Measurements from ENCODE around the gene CMKLR1. TPM values are rescaled to one million over a fixed set of nuclear protein-coding genes. Genes with fewer than 3 reads are reported as not detected.

Gene CMKLR1
- total RNA-seq, 1 donor from 2014 or later = 0.57 TPM

DNA sequence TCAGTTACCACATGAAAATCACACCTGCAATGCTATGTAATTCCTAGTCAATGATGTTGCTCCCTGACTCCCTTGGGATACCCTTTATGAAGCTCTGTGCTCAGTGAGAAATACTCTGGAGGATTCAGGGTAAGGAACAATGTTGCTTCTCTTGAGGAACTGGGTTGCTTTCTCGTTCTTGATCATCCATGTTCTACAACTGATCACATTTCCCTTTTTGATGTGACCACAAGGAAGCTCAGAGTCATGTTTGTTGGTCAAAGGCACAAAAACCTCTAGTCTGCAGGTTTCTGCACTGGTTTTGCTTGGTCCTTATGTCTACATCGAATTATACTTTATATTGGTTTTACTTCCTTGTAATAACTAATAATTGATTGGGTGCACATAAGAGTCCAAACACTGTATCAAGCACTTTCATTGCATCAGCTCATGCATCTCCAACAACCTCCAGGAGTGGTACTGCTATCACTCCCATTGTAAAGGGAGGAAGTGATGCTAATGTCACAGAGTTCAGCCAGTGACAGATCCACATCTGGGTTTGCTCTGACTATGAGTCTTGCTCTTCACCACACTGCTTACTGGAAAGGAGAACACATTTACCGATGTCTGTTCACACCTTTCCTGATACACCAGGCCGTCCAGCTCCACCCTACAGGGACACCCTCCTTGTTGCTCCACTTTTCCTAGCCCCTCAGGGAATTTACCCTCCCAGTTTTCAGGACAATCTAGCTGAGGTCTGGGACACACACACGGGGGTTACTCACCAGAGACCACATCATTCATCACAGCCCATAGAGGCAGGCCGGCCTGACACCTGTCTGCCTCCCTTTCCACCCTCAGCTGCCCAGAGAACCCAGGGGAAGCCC is 41.0 kb downstream of the CMKLR1 start:
- no peak overlapping the region for H2AFZ ChIP-seq (ENCODE audit: low read depth, low read length)
- H3K27me3 ChIP-seq (ENCODE audit: insufficient read depth, low read length) = no peaks in the 10 kb centered on the region
- H4K20me1 ChIP-seq (ENCODE audit: insufficient read depth, low read length) = no peaks in the 10 kb centered on the region
- no peaks in the 10 kb centered on the region for H3K79me2 ChIP-seq (ENCODE audit: insufficient read depth, low read length)
- H3K9ac ChIP-seq (ENCODE audit: low read length) = no peak overlapping the region
- H3K36me3 Mint-ChIP-seq (ENCODE audit: low read depth, unreplicated experiment) = peaks cover 3% of the 10 kb centered on the region
- H3K27ac ChIP-seq (ENCODE audit: low read depth, low read length) = no peak overlapping the region
- no peaks in the 10 kb centered on the region for H3K36me3 ChIP-seq (ENCODE audit: insufficient read depth, low read length)
- H3K27me3 Mint-ChIP-seq (ENCODE audit: low read depth, unreplicated experiment) = peaks cover 44% of the 10 kb centered on the region
- no peak overlapping the region for H3K4me3 Mint-ChIP-seq (ENCODE audit: unreplicated experiment)
- no peaks in the 10 kb centered on the region for H3K9me3 ChIP-seq (ENCODE audit: insufficient read depth, low read depth, low read length)
- no peak overlapping the region for H3K4me3 ChIP-seq (ENCODE audit: insufficient read depth, low read depth, low read length)
- DNase-seq (ENCODE audit: low read depth) = no peak
- peaks cover 7% of the 10 kb centered on the region for H3K4me1 ChIP-seq (ENCODE audit: insufficient read depth, low read length)
- TF ChIP-seq, protein P1, sequence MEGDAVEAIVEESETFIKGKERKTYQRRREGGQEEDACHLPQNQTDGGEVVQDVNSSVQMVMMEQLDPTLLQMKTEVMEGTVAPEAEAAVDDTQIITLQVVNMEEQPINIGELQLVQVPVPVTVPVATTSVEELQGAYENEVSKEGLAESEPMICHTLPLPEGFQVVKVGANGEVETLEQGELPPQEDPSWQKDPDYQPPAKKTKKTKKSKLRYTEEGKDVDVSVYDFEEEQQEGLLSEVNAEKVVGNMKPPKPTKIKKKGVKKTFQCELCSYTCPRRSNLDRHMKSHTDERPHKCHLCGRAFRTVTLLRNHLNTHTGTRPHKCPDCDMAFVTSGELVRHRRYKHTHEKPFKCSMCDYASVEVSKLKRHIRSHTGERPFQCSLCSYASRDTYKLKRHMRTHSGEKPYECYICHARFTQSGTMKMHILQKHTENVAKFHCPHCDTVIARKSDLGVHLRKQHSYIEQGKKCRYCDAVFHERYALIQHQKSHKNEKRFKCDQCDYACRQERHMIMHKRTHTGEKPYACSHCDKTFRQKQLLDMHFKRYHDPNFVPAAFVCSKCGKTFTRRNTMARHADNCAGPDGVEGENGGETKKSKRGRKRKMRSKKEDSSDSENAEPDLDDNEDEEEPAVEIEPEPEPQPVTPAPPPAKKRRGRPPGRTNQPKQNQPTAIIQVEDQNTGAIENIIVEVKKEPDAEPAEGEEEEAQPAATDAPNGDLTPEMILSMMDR (IDR thresholded peaks at IDR 0.05; ENCODE audit: insufficient read depth, low read depth, low read length) = no peak
- no peak for TF ChIP-seq EZH2 (IDR thresholded peaks at IDR 0.05; ENCODE audit: insufficient read depth, low read length)
- H3K27ac Mint-ChIP-seq (ENCODE audit: unreplicated experiment) = no peak overlapping the region
- peaks cover 5% of the 10 kb centered on the region for H3K9me3 Mint-ChIP-seq (ENCODE audit: unreplicated experiment)
- H3K4me1 Mint-ChIP-seq (ENCODE audit: low read depth, unreplicated experiment) = peaks cover 7% of the 10 kb centered on the region
- H3K4me2 ChIP-seq (ENCODE audit: low read length) = no peak overlapping the region
- no peak for FAIRE-seq

DNA sequence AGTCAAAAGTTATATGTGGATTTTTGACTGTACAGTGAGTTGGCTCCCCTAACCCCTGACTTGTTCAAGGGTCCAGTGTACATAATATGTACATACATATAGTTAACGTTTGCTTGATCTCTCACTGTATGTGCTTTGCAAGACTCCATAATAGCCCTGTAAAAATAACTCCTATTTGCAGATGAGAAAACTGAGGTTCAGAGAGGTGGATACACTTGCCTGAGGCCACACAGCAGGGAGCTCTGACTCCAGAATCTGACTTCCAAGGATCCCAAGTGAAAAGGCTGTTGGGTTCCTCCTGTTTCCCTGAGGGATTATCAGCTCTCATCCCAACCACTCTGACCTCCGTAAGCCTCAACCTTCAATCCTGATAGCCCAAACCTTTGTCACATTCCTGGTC is 41.7 kb downstream of the CMKLR1 start:
- H2AFZ ChIP-seq (ENCODE audit: low read depth, low read length) = no peak overlapping the region
- Mint-ChIP-seq H3K27ac (ENCODE audit: unreplicated experiment) (no peak overlapping the region), H3K4me1 (ENCODE audit: low read depth, unreplicated experiment) (peaks cover 5% of the 10 kb centered on the region), H3K4me3 (ENCODE audit: unreplicated experiment) (no peak overlapping the region), H3K27me3 (ENCODE audit: low read depth, unreplicated experiment) (peaks cover 46% of the 10 kb centered on the region), H3K36me3 (ENCODE audit: low read depth, unreplicated experiment) (peaks cover 4% of the 10 kb centered on the region), H3K9me3 (ENCODE audit: unreplicated experiment) (peaks cover 8% of the 10 kb centered on the region)
- no peak for FAIRE-seq
- TF ChIP-seq, protein P1 (IDR thresholded peaks at IDR 0.05; ENCODE audit: insufficient read depth, low read depth, low read length) = no peak
- H3K79me2 ChIP-seq (ENCODE audit: insufficient read depth, low read length) = no peaks in the 10 kb centered on the region
- no peak overlapping the region for H3K9ac ChIP-seq (ENCODE audit: low read length)
- H3K4me2 ChIP-seq (ENCODE audit: low read length) = no peak overlapping the region
- H3K9me3 ChIP-seq (ENCODE audit: insufficient read depth, low read depth, low read length) = no peaks in the 10 kb centered on the region
- H3K36me3 ChIP-seq (ENCODE audit: insufficient read depth, low read length) = no peaks in the 10 kb centered on the region
- no peak for DNase-seq (ENCODE audit: low read depth)
- no peaks in the 10 kb centered on the region for H3K27me3 ChIP-seq (ENCODE audit: insufficient read depth, low read length)
- H3K27ac ChIP-seq (ENCODE audit: low read depth, low read length) = no peak overlapping the region
- no peaks in the 10 kb centered on the region for H4K20me1 ChIP-seq (ENCODE audit: insufficient read depth, low read length)
- peaks cover under 1% of the 10 kb centered on the region for H3K4me1 ChIP-seq (ENCODE audit: insufficient read depth, low read length)
- H3K4me3 ChIP-seq (ENCODE audit: insufficient read depth, low read depth, low read length) = no peak overlapping the region

- no peak overlapping the region for H3K27ac ChIP-seq (ENCODE audit: low read depth, low read length)
- peaks cover 10% of the 10 kb centered on the region for H3K9me3 Mint-ChIP-seq (ENCODE audit: unreplicated experiment)
- H3K4me3 Mint-ChIP-seq (ENCODE audit: unreplicated experiment) = no peak overlapping the region
- H4K20me1 ChIP-seq (ENCODE audit: insufficient read depth, low read length) = no peaks in the 10 kb centered on the region
- H3K9me3 ChIP-seq (ENCODE audit: insufficient read depth, low read depth, low read length) = no peaks in the 10 kb centered on the region
- H3K4me1 ChIP-seq (ENCODE audit: insufficient read depth, low read length) = no peaks in the 10 kb centered on the region
- no peaks in the 10 kb centered on the region for H3K36me3 ChIP-seq (ENCODE audit: insufficient read depth, low read length)
- H3K4me1 Mint-ChIP-seq (ENCODE audit: low read depth, unreplicated experiment) = peaks cover 3% of the 10 kb centered on the region
- DNase-seq (ENCODE audit: low read depth) (no peak), FAIRE-seq (no peak)
- TF ChIP-seq, protein P1 (IDR thresholded peaks at IDR 0.05; ENCODE audit: insufficient read depth, low read depth, low read length) = no peak
- TF ChIP-seq EZH2 (IDR thresholded peaks at IDR 0.05; ENCODE audit: insufficient read depth, low read length) = no peak
- H3K79me2 ChIP-seq (ENCODE audit: insufficient read depth, low read length) = no peaks in the 10 kb centered on the region
- no peak overlapping the region for H3K27ac Mint-ChIP-seq (ENCODE audit: unreplicated experiment)
- H3K4me3 ChIP-seq (ENCODE audit: insufficient read depth, low read depth, low read length) = no peak overlapping the region
- H3K27me3 ChIP-seq (ENCODE audit: insufficient read depth, low read length) = no peaks in the 10 kb centered on the region
- H2AFZ ChIP-seq (ENCODE audit: low read depth, low read length) = no peak overlapping the region
- no peak overlapping the region for H3K9ac ChIP-seq (ENCODE audit: low read length)
- no peak overlapping the region for H3K4me2 ChIP-seq (ENCODE audit: low read length)
- H3K27me3 Mint-ChIP-seq (ENCODE audit: low read depth, unreplicated experiment) = peaks cover 50% of the 10 kb centered on the region
- peaks cover 7% of the 10 kb centered on the region for H3K36me3 Mint-ChIP-seq (ENCODE audit: low read depth, unreplicated experiment)
Observed at GRCh38 chr12:108296945-108297344, 42.2 kb downstream of the CMKLR1 start.
